ENCODE data around the gene WNT5B.

- peak in 1 of 12 donors; percentile 11 for TF ChIP-seq CTCF (IDR thresholded peaks at IDR 0.05)
- no peak for TF ChIP-seq POLR2A (IDR thresholded peaks at IDR 0.05)
These were observed 62.3 kb downstream of the WNT5B start for GRCh38 chr12:1691123-1692007.

All from heart left ventricle (tissue), 13 donors.